Spleen (tissue), 11 donors: Measurements from ENCODE around the gene FIBP. TPM values are rescaled to one million over a fixed set of nuclear protein-coding genes. Genes with fewer than 3 reads are reported as not detected.

Experiments used
- DNase-seq: peaks from one replicate; pipeline ENCODE4 v3.0.0-alpha.2; 2020
- H3K27ac ChIP-seq, 8 donors: fragments of 200-600 bp; sonication (generic) in 7 of 8; 1 replicate in 4 of 8; 2 replicates in 4 of 8; pipeline versions ENCODE4 v1.5.0 to v1.8.0; 2016 to 2021; ENCODE audit warnings: inconsistent platforms in 4 of 8, mild to moderate bottlenecking in 4 of 8, moderate library complexity in 1 of 8
- H3K27me3 ChIP-seq, 7 donors: fragments of 200-600 bp; sonication (generic) in 6 of 7; replicated peaks in 1 of 7; 1 replicate in 4 of 7; 2 replicates in 3 of 7; pipeline versions ENCODE4 v1.5.0 to v1.8.0; 2016 to 2021; ENCODE audit warnings: inconsistent platforms in 3 of 7, mild to moderate bottlenecking in 1 of 7
- H3K36me3 ChIP-seq, 6 donors: fragments of 200-600 bp; sonication (generic) in 5 of 6; 1 replicate in 4 of 6; 2 replicates in 2 of 6; pipeline versions ENCODE4 v1.5.0 to v1.8.0; 2016 to 2021; ENCODE audit warnings: inconsistent platforms in 2 of 6
- H3K4me1 ChIP-seq, 6 donors: fragments of 200-600 bp; sonication (generic) in 5 of 6; 1 replicate in 3 of 6; 2 replicates in 3 of 6; pipeline versions ENCODE4 v1.5.0 to v1.8.0; 2016 to 2021; ENCODE audit warnings: inconsistent platforms in 3 of 6
- H3K4me3 ChIP-seq, 8 donors: fragments of 200-600 bp; sonication (generic) in 7 of 8; 1 replicate in 4 of 8; 2 replicates in 4 of 8; pipeline versions ENCODE4 v1.5.0 to v1.8.0; 2016 to 2021; ENCODE audit warnings: inconsistent platforms in 4 of 8, mild to moderate bottlenecking in 4 of 8, moderate library complexity in 2 of 8
- H3K9me3 ChIP-seq, 8 donors: fragments of 200-600 bp; sonication (generic) in 7 of 8; 1 replicate in 4 of 8; 2 replicates in 4 of 8; pipeline versions ENCODE4 v1.5.0 to v1.8.0; 2016 to 2021; ENCODE audit warnings: inconsistent platforms in 4 of 8
- CTCF ChIP-seq, 11 experiments: fragments of 200-600 bp in 7 of 11; fragments of 450-650 bp in 4 of 11; sonication (generic) in 4 of 11; IDR thresholded peaks in 8 of 11; conservative IDR thresholded peaks in 3 of 11; 1 replicate in 7 of 11; 2 replicates in 4 of 11; pipeline versions ENCODE4 v1.4.0 to v1.8.0; 2016 to 2021; ENCODE audit warnings: antibody characterized with exemption in 11 of 11, inconsistent platforms in 4 of 11, mild to moderate bottlenecking in 1 of 11
- POLR2A ChIP-seq, 3 donors: fragments of 450-650 bp; IDR thresholded peaks; one replicate each; pipeline ENCODE4 v1.5.1; 2017; ENCODE audit warnings: antibody characterized with exemption in 3 of 3, mild to moderate bottlenecking in 1 of 3
- POLR2AphosphoS5 ChIP-seq, 3 donors: sonication (generic); formaldehyde crosslinking; IDR thresholded peaks; one replicate each; pipeline ENCODE4 v1.5.1; 2017; ENCODE audit warnings: antibody characterized with exemption in 3 of 3
- WGBS, 5 donors: extraction: QIAGEN DNeasy Blood & Tissue Kit in 3 of 5; methylation state at CpG; one replicate each; pipeline versions ENCODE4 v1.1.5 to v1.1.7; 2013 to 2018; 5-methylcytosine and 5-hydroxymethylcytosine counted together
- intact Hi-C: fragments of 100-400 bp; cut with DNase I; formaldehyde crosslinking; loops from one replicate; pipeline ENCODE4 v1.15.0; 2023; ENCODE audit warnings: low total_unique reads
- polyA plus RNA-seq, 3 donors: library from polyadenylated mRNA; stranded (reverse); fragments of 200-250 nt; gene quantifications; one replicate each; pipeline ENCODE4 v1.2.1, GENCODE V29; 2013
- total RNA-seq, 7 donors: library from RNA; depleted of rRNA in 3 of 7; stranded (reverse); fragments of >200 nt in 3 of 7; fragmentation: NEBNext Ultra II Directional in 4 of 7; extraction: Animal tissue kit (Norgen Biotek cat#: 25700) in 4 of 7; gene quantifications; one replicate each; pipeline versions ENCODE4 v1.1.0 to v1.2.1, GENCODE V29; 2016 to 2021
- donor health status: healthy with polysubstance abuse.
- donor health status: DM: no; HTN: no; CAD: no; lungs with moderate emphysema.
- donor health status: DM: no; HTN: no; CAD: no.
- donor health status: Bipolar disorder and iron deficiency.
- donor health status: healthy.
- donor health status: DM: no; HTN: no; CAD: no.
- donor health status: DM: yes; HTN: yes; CAD: no.

Gene FIBP
- total and polyA plus RNA-seq, 10 donors: 52.3 to 79.0 (median 64.6) TPM

DNA sequence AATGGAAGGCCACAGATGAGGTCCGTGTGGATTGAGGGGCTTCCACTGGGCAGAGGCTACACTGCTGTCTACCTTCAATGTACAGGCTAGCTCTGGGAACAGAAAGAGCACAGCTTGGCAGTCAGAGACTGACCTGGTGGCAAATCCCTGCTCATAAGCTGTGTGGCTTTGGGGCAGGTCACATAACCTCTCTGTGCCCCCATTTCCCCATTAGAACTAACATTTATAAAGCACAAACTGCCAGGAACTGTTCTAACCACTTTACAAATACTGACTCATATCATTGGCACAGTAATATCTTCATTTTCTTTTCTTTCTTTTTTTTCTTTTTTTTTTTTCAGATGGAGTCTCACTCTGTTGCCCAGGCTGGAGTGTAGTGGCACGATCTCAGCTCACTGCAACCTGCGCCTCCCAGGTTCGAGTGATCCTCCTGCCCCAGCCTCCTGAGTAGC lies 8.8 kb upstream of the FIBP start:
- intact Hi-C loops: no loop called here
- TF ChIP-seq POLR2A (IDR thresholded peaks at IDR 0.05): no peak
- TF ChIP-seq CTCF (IDR thresholded peaks at IDR 0.05 in 8 of 11, conservative IDR thresholded peaks at IDR 0.05 in 3 of 11): no peak
- TF ChIP-seq POLR2AphosphoS5 (IDR thresholded peaks at IDR 0.05): no peak
- H3K36me3 ChIP-seq: no peaks in the 10 kb centered on the region
- H3K27ac ChIP-seq: no peak overlapping the region
- 91 to 94% (median 94%) methylated on average over 4 of the region's 4 CpGs for WGBS, 5 donors
- no peaks in the 10 kb centered on the region for H3K9me3 ChIP-seq
- no peak overlapping the region for H3K4me3 ChIP-seq
- H3K27me3 ChIP-seq: peaks cover 0 to 30% (median 13%) of the 10 kb centered on the region in 7 donors
- peaks cover 34 to 68% (median 52%) of the 10 kb centered on the region in 6 donors for H3K4me1 ChIP-seq
- no peak for DNase-seq

DNA sequence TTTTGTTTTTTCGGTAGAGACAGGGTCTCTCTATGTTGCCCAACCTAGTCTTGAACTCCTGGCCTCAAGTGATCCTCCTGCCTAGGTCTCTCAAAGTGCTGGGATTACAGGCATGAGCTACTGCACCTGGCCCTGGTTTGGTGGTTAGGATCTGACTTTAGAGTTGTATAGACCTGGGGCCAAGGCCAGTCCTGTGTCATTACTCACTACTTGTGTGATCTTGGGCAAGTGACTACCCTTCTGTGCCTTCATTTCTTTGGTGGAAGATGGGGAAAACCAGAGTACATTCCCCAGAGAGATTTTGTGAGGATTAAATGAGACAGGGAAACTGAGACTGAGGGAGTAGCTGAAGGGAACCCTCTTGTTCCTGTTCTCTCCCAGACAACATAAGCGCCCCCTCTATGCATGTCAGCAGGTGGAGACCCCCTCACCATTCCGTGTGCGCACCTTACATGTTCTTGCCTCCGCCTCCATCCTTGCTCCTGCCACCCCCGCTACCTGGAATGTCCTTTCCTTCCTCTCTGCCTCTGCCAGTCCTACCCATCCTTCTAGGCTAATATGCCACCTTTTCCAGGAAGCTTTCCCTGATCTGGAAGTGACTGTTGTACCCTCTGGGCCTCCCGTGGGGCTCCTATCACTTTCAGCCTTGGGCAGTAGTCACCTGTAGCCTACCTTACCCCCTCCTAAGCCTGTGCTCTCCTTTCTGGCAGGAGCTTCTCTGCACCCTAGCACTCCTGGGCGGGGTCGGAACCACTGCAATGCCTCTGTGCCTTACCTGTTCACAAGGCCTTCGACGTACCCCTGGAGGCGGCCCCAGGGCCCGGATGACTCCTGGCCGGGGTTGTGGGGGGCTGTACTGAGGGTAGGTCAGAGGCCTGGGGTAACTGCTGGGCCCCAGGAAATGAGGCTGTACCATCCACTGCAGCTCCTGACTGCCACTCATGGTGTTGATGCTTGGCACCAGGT lies 8.0 kb upstream of the FIBP start:
- TF ChIP-seq POLR2AphosphoS5 (IDR thresholded peaks at IDR 0.05): no peak
- no peak for TF ChIP-seq POLR2A (IDR thresholded peaks at IDR 0.05)
- Histone ChIP-seq H3K9me3 (no peaks in the 10 kb centered on the region), H3K27me3 (peaks cover 0 to 25% (median 13%) of the 10 kb centered on the region in 7 donors), H3K36me3 (no peaks in the 10 kb centered on the region), H3K4me1 (peaks cover 37 to 69% (median 59%) of the 10 kb centered on the region in 6 donors), H3K27ac (no peak overlapping the region), H3K4me3 (no peak overlapping the region)
- no peak for DNase-seq
- intact Hi-C loops: no loop called here
- WGBS, 5 donors: 89 to 96% (median 93%) methylated on average over 14 of the region's 14 CpGs

- TF ChIP-seq POLR2AphosphoS5 (IDR thresholded peaks at IDR 0.05) (no peak), POLR2A (IDR thresholded peaks at IDR 0.05) (no peak), CTCF (IDR thresholded peaks at IDR 0.05 in 8 of 11, conservative IDR thresholded peaks at IDR 0.05 in 3 of 11) (no peak)
- no peak overlapping the region for H3K4me3 ChIP-seq
- peaks cover 0 to 21% (median 13%) of the 10 kb centered on the region in 7 donors for H3K27me3 ChIP-seq
- WGBS, 5 donors: 95 to 98% (median 96%) methylated on average over 5 of the region's 5 CpGs
- H3K36me3 ChIP-seq: no peaks in the 10 kb centered on the region
- H3K4me1 ChIP-seq: peaks cover 37 to 69% (median 55%) of the 10 kb centered on the region in 6 donors
- DNase-seq: no peak
- no peak overlapping the region for H3K27ac ChIP-seq
- H3K9me3 ChIP-seq: no peaks in the 10 kb centered on the region
- intact Hi-C loops: no loop called here
Observed at GRCh38 chr11:65895482-65895981, 7.3 kb upstream of the FIBP start.

DNA sequence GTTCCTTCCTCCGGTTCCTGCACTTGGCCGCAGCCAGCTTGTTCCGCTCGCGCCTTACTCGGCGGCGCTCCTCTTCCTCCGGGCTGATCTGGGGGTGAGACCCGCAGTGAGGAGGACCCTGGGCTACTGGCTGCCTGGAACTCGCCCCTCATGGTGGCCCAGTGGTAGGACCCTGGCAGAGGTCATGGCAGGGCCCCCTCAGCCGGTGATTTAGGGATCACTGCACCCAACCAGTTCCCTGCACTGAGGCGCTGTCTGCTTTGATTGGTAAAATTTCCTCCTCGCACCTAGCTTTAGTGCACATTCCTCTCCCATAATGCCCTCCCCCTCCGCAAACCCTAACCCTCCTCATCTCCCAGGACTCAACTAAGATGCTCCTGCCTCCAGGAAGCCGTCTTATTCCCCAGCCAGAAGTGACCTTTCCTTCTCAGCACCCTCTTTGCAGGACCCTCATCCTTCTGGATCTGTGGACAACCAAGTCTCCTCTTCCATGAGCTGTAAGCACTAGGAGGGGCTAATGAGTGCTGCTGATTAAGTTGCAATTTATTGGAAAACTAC lies 5.8 kb upstream of the FIBP start:
- DNase-seq: peak; percentile 95
- Histone ChIP-seq H3K27me3 (peaks cover 0 to 7% (median 2%) of the 10 kb centered on the region in 7 donors), H3K27ac (peak overlapping the region; percentile 85 to 99 (median 96)), H3K4me1 (peaks cover 37 to 67% (median 53%) of the 10 kb centered on the region in 6 donors), H3K36me3 (no peaks in the 10 kb centered on the region), H3K9me3 (no peaks in the 10 kb centered on the region), H3K4me3 (peak overlapping the region in 7 of 8 donors; percentile 16 to 90 (median 31))
- 13 to 29% (median 24%) methylated on average over 9 to 16 of the region's 16 CpGs for WGBS, 5 donors
- peak; percentile 82 to 87 (median 86) for TF ChIP-seq POLR2AphosphoS5 (IDR thresholded peaks at IDR 0.05)
- TF ChIP-seq POLR2A (IDR thresholded peaks at IDR 0.05): no peak
- intact Hi-C loops: no loop called here
